BE2C (cell line): ENCODE results near the gene POM121L12.

Experiments
- DNase-seq: peaks from one replicate; pipeline ENCODE4 v3.0.0-alpha.2; 2020
- H3K27me3 ChIP-seq: fragments of 250-450 bp; sonication (Bioruptor Pico); 2 replicates; pipeline ENCODE4 v1.5.1; 2020; ENCODE audit warnings: mild to moderate bottlenecking
- H3K36me3 ChIP-seq: fragments of 250-450 bp; sonication (Bioruptor Pico); 2 replicates; pipeline ENCODE4 v1.5.1; 2020; ENCODE audit warnings: mild to moderate bottlenecking
- H3K4me1 ChIP-seq: fragments of 250-450 bp; sonication (Bioruptor Pico); 2 replicates; pipeline ENCODE4 v1.5.1; 2020
- H3K4me3 ChIP-seq: 2 replicates; pipeline ENCODE4 v1.5.1; 2011; ENCODE audit warnings: low read depth, low read length
- H3K9me3 ChIP-seq: fragments of 250-450 bp; sonication (Bioruptor Pico); 2 replicates; pipeline ENCODE4 v1.5.1; 2020
- TF ChIP-seq, protein P1 (sequence below): IDR thresholded peaks from 2 replicates; pipeline ENCODE4 v1.5.1; 2012; ENCODE audit warnings: mild to moderate bottlenecking, low read depth, low read length

Gene POM121L12

DNA sequence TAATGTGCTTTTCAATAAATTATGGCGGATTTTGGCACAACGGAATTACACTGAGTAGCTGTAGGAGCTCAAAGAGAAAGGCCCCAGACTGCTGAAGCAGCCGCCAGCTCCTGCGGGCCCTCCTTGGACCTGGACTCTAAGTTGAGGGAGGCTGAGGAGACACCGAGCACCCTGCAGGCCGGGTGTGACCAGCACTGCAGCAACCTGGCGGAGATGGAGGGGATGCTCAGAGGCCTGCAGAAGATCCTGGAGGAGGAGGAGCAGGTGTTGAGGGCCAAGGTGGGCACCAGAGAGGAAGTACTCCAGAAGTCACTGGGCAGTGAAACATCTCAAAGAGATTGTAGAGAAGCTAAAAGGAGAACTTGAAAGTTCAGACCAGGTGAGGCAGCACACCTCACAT is 33.0 kb upstream of the POM121L12 start:
- H3K4me3 ChIP-seq = no peak overlapping the region
- no peaks in the 10 kb centered on the region for H3K27me3 ChIP-seq
- no peak for DNase-seq
- H3K9me3 ChIP-seq = peaks cover 3% of the 10 kb centered on the region; the same call in 1 of the 2 replicates
- H3K36me3 ChIP-seq = no peaks in the 10 kb centered on the region
- no peaks in the 10 kb centered on the region for H3K4me1 ChIP-seq
- TF ChIP-seq, protein P1, sequence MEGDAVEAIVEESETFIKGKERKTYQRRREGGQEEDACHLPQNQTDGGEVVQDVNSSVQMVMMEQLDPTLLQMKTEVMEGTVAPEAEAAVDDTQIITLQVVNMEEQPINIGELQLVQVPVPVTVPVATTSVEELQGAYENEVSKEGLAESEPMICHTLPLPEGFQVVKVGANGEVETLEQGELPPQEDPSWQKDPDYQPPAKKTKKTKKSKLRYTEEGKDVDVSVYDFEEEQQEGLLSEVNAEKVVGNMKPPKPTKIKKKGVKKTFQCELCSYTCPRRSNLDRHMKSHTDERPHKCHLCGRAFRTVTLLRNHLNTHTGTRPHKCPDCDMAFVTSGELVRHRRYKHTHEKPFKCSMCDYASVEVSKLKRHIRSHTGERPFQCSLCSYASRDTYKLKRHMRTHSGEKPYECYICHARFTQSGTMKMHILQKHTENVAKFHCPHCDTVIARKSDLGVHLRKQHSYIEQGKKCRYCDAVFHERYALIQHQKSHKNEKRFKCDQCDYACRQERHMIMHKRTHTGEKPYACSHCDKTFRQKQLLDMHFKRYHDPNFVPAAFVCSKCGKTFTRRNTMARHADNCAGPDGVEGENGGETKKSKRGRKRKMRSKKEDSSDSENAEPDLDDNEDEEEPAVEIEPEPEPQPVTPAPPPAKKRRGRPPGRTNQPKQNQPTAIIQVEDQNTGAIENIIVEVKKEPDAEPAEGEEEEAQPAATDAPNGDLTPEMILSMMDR = no peak

DNA sequence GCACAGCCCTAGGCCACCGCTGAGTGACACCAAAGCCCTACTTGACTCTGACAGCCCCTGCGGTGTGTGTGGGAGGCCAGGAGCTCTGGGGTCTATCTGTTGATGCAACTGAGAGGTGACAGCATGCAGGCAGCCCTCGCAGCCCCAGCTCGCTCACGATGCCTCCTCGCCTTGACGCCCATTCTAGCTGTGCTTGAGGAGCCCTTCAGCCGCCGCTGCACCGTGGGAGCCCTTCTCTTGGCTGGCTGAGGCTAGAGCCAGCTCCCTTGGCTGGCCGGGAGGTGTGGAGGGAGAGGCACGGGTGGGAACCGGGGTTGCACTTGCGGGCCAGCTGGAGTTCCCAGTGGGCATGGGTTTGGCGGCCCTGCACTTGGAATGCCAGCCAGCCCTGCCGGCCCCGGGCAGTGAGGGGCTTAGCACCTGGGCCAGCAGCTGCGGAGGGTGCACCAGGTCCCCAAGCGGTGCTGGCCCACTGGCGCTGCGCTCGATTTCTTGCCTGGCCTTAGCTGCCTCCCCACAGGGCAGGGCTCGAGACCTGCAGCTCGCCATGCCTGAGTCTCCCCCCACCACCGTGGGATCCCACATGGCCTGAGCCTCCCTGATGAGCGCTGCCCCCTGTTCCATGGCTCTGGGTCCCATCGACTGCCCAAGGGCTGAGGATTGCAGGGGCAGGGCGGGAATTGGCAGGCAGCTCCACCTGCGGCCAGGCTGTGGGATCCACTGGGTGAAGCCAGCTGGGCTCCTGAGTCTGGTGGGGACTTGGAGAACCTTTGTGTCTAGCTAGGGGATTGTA is 31.6 kb upstream of the POM121L12 start:
- no peak for DNase-seq
- Histone ChIP-seq H3K9me3 (peaks cover 3% of the 10 kb centered on the region; the same call in 1 of the 2 replicates), H3K4me1 (no peaks in the 10 kb centered on the region), H3K27me3 (no peaks in the 10 kb centered on the region), H3K4me3 (no peak overlapping the region), H3K36me3 (no peaks in the 10 kb centered on the region)
- TF ChIP-seq, protein P1 = no peak

DNA sequence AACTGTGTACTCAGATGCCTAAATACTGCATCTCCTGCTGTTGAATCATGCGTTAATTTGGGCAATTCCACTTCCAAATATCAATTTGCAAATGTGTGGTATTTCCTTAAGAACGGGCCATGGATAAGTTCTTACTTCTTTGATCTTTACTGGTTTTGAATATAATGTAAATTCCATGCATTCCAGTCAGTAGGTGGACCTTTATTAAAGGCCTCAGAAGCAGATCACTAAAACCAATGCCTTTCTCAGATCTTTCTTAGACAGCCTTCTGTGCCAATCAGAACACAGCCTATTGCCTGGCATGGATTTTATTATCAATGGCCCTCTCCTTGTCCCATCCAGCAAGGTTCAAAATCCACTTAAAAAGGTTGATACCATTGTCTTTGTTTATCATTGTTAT is 21.5 kb upstream of the POM121L12 start:
- Histone ChIP-seq H3K4me3 (no peak overlapping the region), H3K4me1 (no peaks in the 10 kb centered on the region), H3K9me3 (no peaks in the 10 kb centered on the region), H3K27me3 (no peaks in the 10 kb centered on the region), H3K36me3 (no peaks in the 10 kb centered on the region)
- TF ChIP-seq, protein P1 = no peak
- no peak for DNase-seq

DNA sequence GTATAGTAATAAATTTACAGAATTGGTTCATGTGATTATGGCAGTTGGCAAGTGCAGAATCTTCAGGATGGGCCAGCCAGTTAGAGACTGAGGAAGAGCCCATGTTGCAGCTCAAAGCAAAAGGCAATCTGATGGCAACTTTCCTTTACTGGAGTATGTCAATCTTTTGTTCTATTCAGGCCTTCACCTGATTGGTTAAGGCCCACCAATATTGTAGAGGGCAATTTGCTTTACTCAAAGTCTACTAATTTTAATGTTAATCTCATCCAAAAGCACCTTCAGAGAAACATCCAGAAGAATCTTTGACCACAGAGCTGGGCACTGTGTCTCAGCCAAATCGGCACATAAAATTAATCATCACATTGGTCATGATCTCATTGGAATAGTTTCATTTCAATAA is 20.0 kb upstream of the POM121L12 start:
- H3K9me3 ChIP-seq = no peaks in the 10 kb centered on the region
- DNase-seq = no peak
- TF ChIP-seq, protein P1 = no peak

DNA sequence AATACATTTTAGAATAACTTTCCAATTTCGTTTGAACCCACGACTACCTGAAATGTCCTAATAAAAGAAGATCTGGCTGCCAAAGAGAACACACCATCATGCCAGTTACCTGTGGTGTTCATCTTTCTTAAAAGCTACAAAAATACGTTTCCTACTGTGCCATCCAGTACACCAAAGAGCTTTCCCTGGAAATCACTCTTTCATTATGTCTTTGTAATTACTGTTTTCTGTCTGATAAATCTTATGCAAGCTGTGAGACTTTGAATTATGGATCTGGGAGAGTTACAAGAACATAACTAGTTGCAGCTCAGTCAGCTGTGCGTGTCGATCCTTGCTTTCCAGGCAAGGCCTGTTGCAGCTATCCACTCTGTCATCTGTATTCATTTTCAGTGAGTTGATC is 12.5 kb upstream of the POM121L12 start:
- no peak overlapping the region for H3K4me3 ChIP-seq
- no peaks in the 10 kb centered on the region for H3K9me3 ChIP-seq
- H3K4me1 ChIP-seq = no peaks in the 10 kb centered on the region
- no peaks in the 10 kb centered on the region for H3K36me3 ChIP-seq
- DNase-seq = no peak
- TF ChIP-seq, protein P1 = no peak
- no peaks in the 10 kb centered on the region for H3K27me3 ChIP-seq

More for the DNA sequence above, 20.0 kb upstream of the POM121L12 start:
- Histone ChIP-seq H3K4me3 (no peak overlapping the region), H3K27me3 (no peaks in the 10 kb centered on the region), H3K36me3 (no peaks in the 10 kb centered on the region), H3K4me1 (no peaks in the 10 kb centered on the region)

DNA sequence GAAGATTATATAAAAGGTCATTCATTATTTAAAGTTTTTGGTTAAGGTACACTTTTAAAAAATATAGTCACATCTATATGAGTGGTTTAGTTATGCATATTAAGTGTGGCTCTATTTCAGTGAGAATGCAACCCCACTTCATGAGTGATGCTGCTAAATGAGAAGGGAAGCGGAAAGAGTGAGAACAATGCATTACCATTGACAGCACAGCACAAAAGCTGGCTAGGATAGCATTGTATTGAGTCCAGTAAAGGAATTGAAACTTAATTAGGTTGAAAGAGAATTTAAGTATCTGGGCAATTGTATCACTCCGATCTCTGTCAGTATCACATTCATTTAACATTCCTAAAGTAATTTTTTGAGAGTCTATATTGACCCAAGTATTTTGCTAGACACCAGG is 13.2 kb downstream of the POM121L12 start:
- no peaks in the 10 kb centered on the region for H3K4me1 ChIP-seq
- H3K9me3 ChIP-seq = no peaks in the 10 kb centered on the region
- no peak overlapping the region for H3K4me3 ChIP-seq
- no peaks in the 10 kb centered on the region for H3K36me3 ChIP-seq
- no peaks in the 10 kb centered on the region for H3K27me3 ChIP-seq
- DNase-seq = no peak
- TF ChIP-seq, protein P1 = no peak
